HPDE6-E6E7 (cell line): Measurements from ENCODE around the gene TRAPPC6A.

Source experiments
- DNase-seq: peaks from one replicate; pipeline ENCODE4 v3.0.0; 2011; ENCODE audit warnings: missing footprints; ENCODE audit errors: extremely low spot score

The TRAPPC6A gene

GRCh38 chr19:45186509-45187334 is 8.7 kb upstream of the TRAPPC6A start:
- no peak for DNase-seq

DNA sequence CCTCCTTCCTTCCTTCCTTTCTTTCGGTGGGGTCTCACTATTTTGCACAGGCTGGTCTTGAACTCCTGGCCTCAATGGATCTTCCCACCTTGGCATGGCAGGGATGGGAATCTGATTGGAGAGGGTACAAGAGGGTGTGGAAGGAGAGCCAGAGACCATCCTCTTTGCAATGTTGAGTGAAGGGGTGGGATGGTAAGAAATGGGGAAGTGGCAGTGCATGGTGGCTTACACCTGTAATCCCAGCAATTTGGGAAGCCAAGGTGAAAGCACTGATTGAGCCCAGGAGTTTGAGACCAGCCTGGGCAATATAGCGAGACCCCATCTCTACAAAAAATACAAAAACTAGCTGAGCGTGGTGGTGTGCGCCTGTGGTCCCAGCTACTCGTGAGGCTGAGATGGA is 6.1 kb upstream of the TRAPPC6A start:
- DNase-seq = no peak

GRCh38 chr19:45182758-45183157 is 4.7 kb upstream of the TRAPPC6A start:
- DNase-seq = no peak

- DNase-seq = no peak
These were observed 2.9 kb upstream of the TRAPPC6A start for GRCh38 chr19:45180936-45181335.

GRCh38 chr19:45179892-45180370 is 1.9 kb upstream of the TRAPPC6A start:
- no peak for DNase-seq

GRCh38 chr19:45179072-45179891 is 1.2 kb upstream of the TRAPPC6A start:
- no peak for DNase-seq

DNA sequence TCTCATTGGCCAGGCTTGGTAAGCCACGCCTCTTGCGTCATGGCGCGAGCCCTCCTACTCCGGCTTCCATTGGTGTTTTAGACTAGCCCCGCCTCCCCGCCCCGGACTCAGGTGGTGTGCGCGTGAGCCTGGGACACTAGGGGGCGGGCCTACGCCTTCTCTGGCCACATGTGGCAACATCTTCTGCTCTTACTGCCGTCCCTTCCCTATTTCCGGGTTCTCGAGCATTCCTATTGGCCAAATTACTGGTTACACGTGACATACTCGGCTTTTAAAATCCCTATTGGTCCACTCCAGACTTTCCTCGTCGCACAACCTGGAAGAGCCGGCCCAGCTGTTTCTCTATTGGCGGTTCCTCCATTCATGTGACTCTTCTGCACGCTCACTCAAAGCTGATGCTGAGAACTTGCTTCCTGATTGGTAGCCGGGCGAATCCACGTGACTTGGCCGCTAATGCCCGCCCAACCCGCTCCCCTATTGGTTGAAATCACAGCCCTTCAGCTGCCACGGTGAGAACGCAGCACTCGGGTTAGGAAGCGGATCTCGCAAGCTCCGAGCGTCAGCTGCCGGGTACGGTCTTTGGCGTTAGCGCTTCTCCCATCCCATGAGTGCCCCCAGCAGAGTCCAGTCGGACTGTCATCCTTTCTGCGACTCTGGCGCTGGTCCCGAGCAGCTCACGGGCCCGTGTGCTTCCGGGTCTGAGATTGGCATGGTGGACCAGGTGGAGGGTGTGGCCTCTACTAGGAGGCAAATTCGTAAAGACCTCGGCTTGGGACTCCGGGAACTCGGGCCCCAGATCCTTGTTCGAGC is 430 bp upstream of the TRAPPC6A start, which contains the start of gene BLOC1S3:
Gene BLOC1S3 (plus strand): TSS at position 523 of the 810 bp plus-strand sequence. CDS start 513 bp downstream, outside the sequence.
- peak; percentile 98 for DNase-seq

DNA sequence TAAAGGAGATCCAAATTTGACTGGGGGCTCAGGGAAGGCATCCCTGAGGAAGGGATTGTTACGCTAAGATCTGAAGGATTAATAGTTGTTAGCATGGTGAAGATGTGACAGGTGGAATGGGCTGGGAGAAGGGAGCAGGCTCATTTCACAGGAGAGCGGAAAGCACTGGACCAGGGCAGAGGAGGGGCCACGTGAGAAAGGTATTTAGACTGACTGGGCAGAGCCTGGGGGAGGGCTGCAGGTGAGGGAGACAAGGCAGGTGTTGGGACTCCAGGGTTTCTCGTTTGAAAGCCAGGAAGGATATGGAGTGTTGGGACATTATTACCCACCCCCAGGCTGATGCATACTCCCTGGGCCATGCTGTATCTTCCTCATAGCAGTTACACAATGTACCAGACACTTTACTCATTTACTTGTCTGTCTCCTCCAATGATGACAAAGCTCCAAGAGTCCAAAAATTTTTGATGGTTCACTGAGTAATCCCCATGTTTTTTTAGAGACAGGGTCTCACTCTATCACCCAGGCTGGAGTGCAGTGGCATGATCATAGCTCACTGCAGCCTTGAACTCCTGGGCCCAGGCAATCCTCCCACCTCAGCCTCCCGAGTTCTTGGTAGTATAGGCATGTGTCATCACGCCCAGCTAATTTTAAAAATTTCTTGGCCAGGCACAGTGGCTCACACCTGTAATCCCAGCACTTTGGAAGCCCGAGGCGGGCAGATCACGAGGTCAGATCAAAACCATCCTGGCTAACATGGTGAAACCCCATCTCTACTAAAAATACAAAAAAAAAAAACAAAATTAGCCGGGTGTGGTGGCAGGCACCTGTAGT is 2.3 kb downstream of the TRAPPC6A start:
- no peak for DNase-seq

GRCh38 chr19:45173816-45174215 is 4.2 kb downstream of the TRAPPC6A start:
- DNase-seq = no peak

- no peak for DNase-seq
These were observed 5.3 kb downstream of the TRAPPC6A start for GRCh38 chr19:45172611-45173208.

GRCh38 chr19:45172173-45172572 is 5.9 kb downstream of the TRAPPC6A start:
- DNase-seq = no peak

GRCh38 chr19:45171211-45171623 is 6.8 kb downstream of the TRAPPC6A start:
- no peak for DNase-seq

DNA sequence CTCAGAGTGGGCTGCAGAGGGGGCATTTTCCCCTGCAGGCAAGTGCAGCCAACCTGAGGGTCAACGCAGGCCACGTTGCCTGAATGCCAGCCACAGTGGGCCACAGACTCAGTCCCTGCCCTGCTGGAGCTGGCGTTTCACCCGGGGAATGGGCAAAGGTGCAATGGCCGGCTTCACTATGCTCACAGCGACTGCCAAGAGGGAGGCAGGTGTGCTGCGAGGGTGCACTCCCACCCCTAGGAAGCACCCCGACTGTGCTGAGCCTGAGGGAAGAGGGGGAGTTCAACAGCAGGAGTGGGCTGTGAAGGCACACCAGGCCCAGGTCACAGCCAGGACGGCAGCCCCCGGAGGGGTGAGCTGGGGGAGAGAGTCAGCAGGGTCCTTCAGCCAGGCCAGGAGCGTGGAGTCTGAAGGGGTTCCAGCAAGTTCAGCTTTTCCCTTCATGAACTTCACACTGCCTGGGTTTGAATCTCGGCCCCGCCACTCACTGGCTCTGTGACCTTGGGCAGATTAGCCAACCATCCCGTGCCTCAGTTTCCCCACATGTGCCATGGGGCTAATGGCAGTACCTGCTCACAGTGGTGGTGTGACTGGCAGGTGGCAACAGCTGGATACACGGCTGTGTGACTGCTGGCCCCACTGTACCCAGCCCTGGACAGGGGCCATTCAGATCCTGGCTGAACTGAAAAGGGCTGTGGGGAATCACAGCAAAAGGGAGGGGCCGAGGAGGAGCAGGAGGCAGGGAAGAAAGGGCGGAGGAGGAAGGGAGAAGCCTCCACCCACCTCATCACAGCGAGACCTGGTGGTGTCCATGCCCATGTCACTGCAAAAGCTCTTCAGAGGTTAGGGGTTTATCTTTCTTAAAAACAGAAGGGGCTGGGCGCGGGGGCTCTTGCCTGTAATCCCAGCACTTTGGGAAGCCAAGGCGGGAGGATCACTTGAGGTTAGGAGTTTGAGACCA is 7.6 kb downstream of the TRAPPC6A start:
- no peak for DNase-seq

DNA sequence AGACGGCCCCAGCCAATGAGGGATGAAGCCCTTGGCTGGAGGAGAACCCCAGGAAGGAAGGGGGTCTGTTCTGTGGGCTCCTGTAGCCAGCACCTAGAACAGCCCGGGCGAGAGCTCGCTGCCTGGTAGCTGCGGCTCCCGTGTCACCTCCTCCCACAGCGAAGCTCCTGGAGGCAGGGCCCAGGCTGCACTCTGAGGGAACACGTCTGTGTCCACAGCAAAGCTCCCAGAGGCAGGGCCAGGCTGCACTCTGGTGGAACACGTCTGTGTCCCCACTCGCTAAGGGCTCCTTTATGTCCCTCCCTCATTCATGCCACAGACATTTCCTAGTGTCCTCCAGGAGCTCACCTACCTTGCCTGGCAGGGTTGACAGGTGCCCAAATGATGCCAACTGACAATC is 8.4 kb downstream of the TRAPPC6A start:
- DNase-seq = no peak

GRCh38 chr19:45168767-45169351 is 9.2 kb downstream of the TRAPPC6A start:
- no peak for DNase-seq

GRCh38 chr19:45166723-45167252 is 11.2 kb downstream of the TRAPPC6A start:
- DNase-seq = no peak

GRCh38 chr19:45164577-45165335 is 13.3 kb downstream of the TRAPPC6A start:
- DNase-seq = no peak
